HAP-1 (cell line): ENCODE measurements around the gene TMA16.

Experiments
- DNase-seq, 2 experiments: peaks; one replicate each; pipeline ENCODE4 v3.0.0-alpha.2; 2016 to 2020; ENCODE audit warnings: low spot score in 2 of 2
- H3K27me3 ChIP-seq: fragments of 250-450 bp; sonication (Bioruptor Pico); 2 replicates; pipeline ENCODE4 v1.5.1; 2020; ENCODE audit warnings: low read depth, mild to moderate bottlenecking, moderate library complexity
- H3K36me3 ChIP-seq: fragments of 250-450 bp; sonication (Bioruptor Pico); replicated peaks from 2 replicates; pipeline ENCODE4 v1.5.1; 2020; ENCODE audit warnings: mild to moderate bottlenecking
- H3K4me1 ChIP-seq: fragments of 250-450 bp; sonication (Bioruptor Pico); 2 replicates; pipeline ENCODE4 v1.5.1; 2020; ENCODE audit warnings: mild to moderate bottlenecking
- H3K4me3 ChIP-seq: fragments of 250-450 bp; sonication (Bioruptor Pico); 2 replicates; pipeline ENCODE4 v1.5.1; 2020; ENCODE audit warnings: mild to moderate bottlenecking, moderate library complexity
- H3K9me3 ChIP-seq: fragments of 250-450 bp; sonication (Bioruptor Pico); 2 replicates; pipeline ENCODE4 v1.5.1; 2020; ENCODE audit warnings: mild to moderate bottlenecking, moderate library complexity
- in situ Hi-C: fragments of 300-500 bp; cut with MboI; formaldehyde crosslinking; loops from 3 replicates; pipeline ENCODE4 v1.14.3; 2020; ENCODE audit warnings: low sequenced_read_pairs, inconsistent platforms, mixed read lengths

TMA16 gene

DNA sequence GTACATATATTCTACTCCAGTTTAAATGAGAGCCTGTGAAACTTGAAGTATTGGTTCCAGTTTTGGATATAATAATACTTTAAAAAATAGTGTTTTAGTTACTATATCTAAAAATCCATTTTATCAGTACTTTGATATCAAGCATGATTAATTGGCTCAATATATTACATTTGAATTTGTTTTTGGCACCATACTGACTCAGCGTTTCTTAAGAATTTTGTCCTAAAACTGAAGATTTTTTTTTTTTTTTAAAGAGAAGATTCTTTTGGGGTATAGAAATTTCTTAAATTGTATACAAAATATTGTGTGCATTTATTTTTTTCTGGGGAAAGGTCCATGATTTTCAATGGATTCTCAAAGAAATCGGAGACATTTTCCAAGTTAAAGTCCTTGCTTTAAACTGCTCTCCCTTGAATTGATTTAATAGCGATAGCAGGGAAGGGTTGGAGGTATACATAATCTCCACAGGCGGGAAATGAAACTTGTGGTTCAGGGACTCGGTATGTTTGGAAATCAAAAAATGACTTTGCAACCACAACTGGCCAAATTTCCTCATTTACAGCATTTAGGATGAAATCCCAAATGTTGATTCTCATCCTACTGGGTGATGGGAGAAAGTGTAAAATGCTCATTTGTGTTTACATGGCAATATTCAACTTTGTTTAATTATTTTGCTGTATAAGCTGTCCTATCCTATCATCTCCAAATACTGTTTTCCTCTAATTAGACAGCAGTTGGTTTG is 62.3 kb downstream of the TMA16 start:
- Histone ChIP-seq H3K9me3 (no peaks in the 10 kb centered on the region), H3K27me3 (no peaks in the 10 kb centered on the region), H3K4me1 (peaks cover 6% of the 10 kb centered on the region), H3K4me3 (no peak overlapping the region), H3K36me3 (no peaks in the 10 kb centered on the region)
- DNase-seq = no peak
- in situ Hi-C loops = loop anchor here (5.0 to 25.0 kb wide), 4 partner anchors 130 to 1195 kb away; partner anchors contain the start of gene SMIM31

DNA sequence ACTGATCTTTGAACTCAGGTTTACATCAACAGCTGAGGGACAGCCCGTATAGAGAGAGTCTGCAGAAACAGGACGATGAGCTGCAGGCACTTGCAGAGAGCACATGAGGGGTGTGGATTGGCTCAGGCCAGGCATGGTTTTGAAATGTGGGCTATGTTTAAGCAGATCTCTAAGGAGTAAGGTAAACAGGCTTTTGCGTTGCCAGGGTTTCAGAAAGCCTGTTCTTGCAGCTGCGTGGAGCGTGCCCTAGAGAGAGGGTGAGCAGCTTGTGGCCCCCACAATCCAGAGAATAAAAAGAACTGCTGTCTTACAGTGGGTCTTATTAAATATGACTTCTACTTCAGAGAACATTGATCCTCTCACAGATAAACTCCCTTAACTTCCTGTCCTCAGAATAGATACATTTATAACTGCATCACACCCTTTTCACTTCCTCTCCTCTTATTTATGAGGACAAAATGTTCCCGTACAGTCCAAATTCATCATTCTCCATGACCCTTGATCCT is 64.1 kb downstream of the TMA16 start:
- Histone ChIP-seq H3K4me1 (peaks cover 12% of the 10 kb centered on the region), H3K9me3 (no peaks in the 10 kb centered on the region), H3K27me3 (no peaks in the 10 kb centered on the region), H3K36me3 (no peaks in the 10 kb centered on the region), H3K4me3 (no peak overlapping the region)
- DNase-seq = no peak
- in situ Hi-C loops = loop anchor here (5.0 to 25.0 kb wide), 4 partner anchors 129 to 1194 kb away; partner anchors contain the start of gene SMIM31

DNA sequence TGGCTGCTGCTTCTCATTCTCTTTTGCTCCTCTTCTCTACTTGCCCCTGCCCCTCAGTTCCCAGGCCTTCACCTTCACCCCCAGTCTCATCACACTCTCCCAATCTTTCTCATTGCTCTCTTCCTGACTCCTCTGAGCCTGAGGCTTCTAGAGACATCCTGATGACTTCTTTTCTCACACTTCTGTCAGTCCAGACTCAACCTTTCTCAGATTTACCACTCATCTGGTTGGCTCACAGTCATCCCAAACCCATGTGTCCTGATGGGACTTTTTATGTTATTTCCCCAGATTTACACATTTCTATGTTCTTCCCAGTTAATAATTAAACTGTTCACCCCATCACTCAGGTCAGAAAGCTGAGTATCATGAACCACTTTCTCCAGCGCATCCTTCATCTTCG is 68.0 kb downstream of the TMA16 start:
- Histone ChIP-seq H3K4me1 (peaks cover 36% of the 10 kb centered on the region), H3K4me3 (no peak overlapping the region), H3K27me3 (no peaks in the 10 kb centered on the region), H3K9me3 (no peaks in the 10 kb centered on the region), H3K36me3 (no peaks in the 10 kb centered on the region)
- in situ Hi-C loops = loop anchor here (25.0 kb wide), 1 partner anchor 125 kb away; no protein-coding TSS in a partner anchor
- no peak for DNase-seq

DNA sequence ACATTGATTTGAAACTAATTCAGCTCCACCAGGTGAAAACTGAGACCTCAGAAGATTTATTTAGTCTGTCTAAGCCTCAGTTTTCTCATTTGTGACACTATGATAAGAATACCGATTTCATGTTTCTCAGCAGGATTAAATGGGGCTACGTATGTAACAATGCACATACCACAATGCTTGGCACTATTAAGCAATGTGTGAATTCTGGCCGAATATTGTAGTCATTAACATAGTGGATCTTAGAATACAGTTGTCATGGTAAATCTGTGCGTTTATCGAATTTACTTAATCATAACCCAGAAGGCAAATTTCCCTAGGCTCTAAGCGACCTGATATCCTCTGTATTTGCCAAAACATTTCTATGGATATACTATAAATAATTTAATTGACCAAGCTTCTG is 69.1 kb downstream of the TMA16 start:
- in situ Hi-C loops = loop anchor here (25.0 kb wide), 1 partner anchor 124 kb away; no protein-coding TSS in a partner anchor
- Histone ChIP-seq H3K4me1 (peaks cover 36% of the 10 kb centered on the region), H3K27me3 (no peaks in the 10 kb centered on the region), H3K9me3 (no peaks in the 10 kb centered on the region), H3K36me3 (no peaks in the 10 kb centered on the region), H3K4me3 (no peak overlapping the region)
- peak in 1 of 2 experiments; percentile 32 for DNase-seq

DNA sequence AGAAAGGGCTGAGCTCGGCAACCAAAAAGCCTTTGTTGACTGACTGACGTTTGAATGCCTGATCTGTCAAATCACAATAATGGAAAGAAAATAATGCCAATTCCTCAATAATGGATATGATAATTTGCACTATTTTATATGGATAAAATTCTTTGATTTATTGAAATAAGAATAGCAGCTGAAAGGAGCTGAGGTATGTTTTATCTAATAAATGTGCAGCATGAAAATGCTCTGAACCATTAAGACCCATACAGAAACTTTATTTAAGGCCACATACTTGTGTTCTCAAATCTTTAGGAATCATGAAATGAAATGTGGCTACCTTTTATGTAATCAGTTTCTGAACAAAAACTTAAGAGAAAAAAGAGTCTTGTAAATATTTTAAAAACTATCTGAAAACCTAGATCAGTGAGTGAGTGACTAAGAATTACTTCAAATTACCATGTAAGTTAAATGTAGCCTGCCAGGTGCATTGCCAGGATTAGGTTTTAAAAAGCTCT is 69.8 kb downstream of the TMA16 start:
- in situ Hi-C loops = loop anchor here (25.0 kb wide), 1 partner anchor 123 kb away; no protein-coding TSS in a partner anchor
- Histone ChIP-seq H3K36me3 (no peaks in the 10 kb centered on the region), H3K4me1 (peaks cover 36% of the 10 kb centered on the region), H3K4me3 (no peak overlapping the region), H3K27me3 (no peaks in the 10 kb centered on the region), H3K9me3 (no peaks in the 10 kb centered on the region)
- DNase-seq = peak; percentile 69 to 94

DNA sequence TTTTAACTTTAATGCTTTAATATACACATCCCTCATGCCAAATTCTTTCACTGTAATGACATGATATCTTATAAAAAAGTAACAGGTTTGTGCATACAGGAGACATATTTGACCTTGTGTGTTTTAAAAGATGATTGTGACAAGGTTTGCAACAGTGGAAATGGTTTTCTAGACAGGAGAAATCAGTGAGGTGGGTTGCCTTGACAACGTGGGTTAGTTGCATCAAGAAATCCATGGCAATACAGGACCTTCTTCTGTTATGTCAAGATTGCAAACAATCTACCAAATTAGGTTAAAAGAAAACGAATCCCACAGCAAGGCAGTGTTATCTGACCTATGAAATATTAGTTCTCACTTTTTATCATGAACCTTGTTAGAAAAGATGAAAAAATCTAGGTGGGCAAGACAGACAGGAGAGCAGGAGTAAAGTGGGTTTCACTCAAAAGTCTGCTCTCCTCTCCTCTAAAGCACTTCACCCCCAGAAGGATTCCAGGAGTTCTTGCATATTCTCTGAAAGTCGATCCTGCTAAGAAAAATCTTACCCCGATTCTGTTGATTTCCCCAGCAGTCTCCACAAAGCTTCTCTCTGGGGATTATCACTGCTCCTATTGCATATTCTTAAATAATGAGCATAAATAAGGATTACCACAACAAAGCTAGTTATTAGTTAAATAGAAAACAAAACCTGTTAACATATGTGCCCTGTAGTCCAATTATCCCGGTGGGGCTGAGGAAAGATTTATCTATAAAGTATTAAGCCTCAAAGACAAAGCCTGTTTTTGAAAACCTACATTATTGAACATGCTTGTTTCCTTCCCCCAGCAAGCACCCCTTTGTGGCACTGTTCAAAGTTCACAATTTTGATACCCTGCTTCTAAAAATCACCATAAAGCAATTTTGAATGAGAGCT is 71.0 kb downstream of the TMA16 start:
- Histone ChIP-seq H3K4me1 (peaks cover 36% of the 10 kb centered on the region), H3K4me3 (no peak overlapping the region), H3K27me3 (no peaks in the 10 kb centered on the region), H3K9me3 (no peaks in the 10 kb centered on the region), H3K36me3 (no peaks in the 10 kb centered on the region)
- peak; percentile 59 to 92 for DNase-seq
- in situ Hi-C loops = loop anchor here (25.0 kb wide), 1 partner anchor 122 kb away; no protein-coding TSS in a partner anchor

DNA sequence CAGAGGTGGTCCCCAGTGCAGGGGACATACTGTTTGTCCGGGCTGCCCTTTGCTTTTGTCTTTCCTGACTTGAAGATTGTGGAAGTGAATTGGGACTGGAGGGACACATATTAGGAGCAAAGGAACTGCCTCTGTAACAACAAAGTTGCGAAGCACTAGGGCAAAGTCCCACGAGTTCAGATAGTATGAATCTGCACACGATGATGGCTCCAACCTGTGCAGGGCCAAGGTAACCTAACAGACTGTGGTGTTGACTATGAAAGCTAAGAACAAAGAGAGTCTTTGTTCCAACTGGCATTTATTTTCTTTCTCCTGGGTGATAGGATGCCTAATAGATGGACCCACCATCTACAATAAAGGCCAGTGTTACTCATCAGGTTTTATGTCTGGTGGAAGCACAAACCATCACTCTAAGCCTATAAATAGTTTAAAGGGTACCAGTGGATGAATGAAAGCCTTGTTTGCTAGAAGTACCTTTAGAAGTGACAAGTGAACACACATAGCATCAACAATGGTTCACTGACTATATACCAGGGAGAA is 71.8 kb downstream of the TMA16 start:
- Histone ChIP-seq H3K4me3 (no peak overlapping the region), H3K4me1 (peaks cover 36% of the 10 kb centered on the region), H3K9me3 (no peaks in the 10 kb centered on the region), H3K36me3 (no peaks in the 10 kb centered on the region), H3K27me3 (no peaks in the 10 kb centered on the region)
- DNase-seq = peak in 1 of 2 experiments; percentile 40
- in situ Hi-C loops = loop anchor here (25.0 kb wide), 1 partner anchor 121 kb away; no protein-coding TSS in a partner anchor

DNA sequence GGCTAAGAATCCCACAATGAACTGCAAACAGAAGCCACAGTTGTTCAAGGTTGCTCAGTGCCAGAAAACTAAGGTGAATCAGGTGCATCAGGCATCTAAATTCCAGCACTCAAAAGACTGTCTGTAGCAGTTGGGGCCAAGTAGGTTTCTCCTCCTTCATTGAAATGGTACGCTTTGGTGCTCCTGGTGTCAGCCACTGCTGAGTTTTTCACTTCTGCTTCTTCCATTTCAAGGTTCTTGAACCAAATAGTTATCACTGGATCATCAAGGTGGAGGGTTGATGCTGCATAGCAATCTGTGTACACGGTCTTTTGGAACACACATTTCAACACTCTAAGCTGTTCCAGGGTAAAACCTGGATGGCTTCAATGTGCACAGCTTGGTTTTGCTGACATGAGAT is 74.4 kb downstream of the TMA16 start:
- Histone ChIP-seq H3K27me3 (no peaks in the 10 kb centered on the region), H3K4me1 (peaks cover 27% of the 10 kb centered on the region), H3K36me3 (no peaks in the 10 kb centered on the region), H3K9me3 (no peaks in the 10 kb centered on the region), H3K4me3 (no peak overlapping the region)
- in situ Hi-C loops = loop anchor here (25.0 kb wide), 1 partner anchor 118 kb away; no protein-coding TSS in a partner anchor
- no peak for DNase-seq
